GM12872 (cell line): ENCODE measurements around the gene CYTH1.

Source experiments
- CTCF ChIP-seq: IDR thresholded peaks from 3 replicates; pipeline ENCODE4 v1.5.1; 2011; ENCODE audit warnings: low read depth, mild to moderate bottlenecking, low read length, moderate library complexity; ENCODE audit not compliant: insufficient read depth

Gene CYTH1

GRCh38 chr17:78637146-78637545 is 144.9 kb downstream of the CYTH1 start:
- TF ChIP-seq CTCF = no peak

- TF ChIP-seq CTCF = no peak
These were observed 147.9 kb downstream of the CYTH1 start for GRCh38 chr17:78634154-78634553.

GRCh38 chr17:78629436-78629995 is 152.6 kb downstream of the CYTH1 start:
- TF ChIP-seq CTCF = no peak

GRCh38 chr17:78628547-78629435 is 153.3 kb downstream of the CYTH1 start:
- no peak for TF ChIP-seq CTCF

GRCh38 chr17:78624324-78625151 is 157.5 kb downstream of the CYTH1 start:
- TF ChIP-seq CTCF = no peak
